Measurements from ENCODE around the gene MARCHF4.

MARCHF4 gene, protein sequence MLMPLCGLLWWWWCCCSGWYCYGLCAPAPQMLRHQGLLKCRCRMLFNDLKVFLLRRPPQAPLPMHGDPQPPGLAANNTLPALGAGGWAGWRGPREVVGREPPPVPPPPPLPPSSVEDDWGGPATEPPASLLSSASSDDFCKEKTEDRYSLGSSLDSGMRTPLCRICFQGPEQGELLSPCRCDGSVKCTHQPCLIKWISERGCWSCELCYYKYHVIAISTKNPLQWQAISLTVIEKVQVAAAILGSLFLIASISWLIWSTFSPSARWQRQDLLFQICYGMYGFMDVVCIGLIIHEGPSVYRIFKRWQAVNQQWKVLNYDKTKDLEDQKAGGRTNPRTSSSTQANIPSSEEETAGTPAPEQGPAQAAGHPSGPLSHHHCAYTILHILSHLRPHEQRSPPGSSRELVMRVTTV

DNA sequence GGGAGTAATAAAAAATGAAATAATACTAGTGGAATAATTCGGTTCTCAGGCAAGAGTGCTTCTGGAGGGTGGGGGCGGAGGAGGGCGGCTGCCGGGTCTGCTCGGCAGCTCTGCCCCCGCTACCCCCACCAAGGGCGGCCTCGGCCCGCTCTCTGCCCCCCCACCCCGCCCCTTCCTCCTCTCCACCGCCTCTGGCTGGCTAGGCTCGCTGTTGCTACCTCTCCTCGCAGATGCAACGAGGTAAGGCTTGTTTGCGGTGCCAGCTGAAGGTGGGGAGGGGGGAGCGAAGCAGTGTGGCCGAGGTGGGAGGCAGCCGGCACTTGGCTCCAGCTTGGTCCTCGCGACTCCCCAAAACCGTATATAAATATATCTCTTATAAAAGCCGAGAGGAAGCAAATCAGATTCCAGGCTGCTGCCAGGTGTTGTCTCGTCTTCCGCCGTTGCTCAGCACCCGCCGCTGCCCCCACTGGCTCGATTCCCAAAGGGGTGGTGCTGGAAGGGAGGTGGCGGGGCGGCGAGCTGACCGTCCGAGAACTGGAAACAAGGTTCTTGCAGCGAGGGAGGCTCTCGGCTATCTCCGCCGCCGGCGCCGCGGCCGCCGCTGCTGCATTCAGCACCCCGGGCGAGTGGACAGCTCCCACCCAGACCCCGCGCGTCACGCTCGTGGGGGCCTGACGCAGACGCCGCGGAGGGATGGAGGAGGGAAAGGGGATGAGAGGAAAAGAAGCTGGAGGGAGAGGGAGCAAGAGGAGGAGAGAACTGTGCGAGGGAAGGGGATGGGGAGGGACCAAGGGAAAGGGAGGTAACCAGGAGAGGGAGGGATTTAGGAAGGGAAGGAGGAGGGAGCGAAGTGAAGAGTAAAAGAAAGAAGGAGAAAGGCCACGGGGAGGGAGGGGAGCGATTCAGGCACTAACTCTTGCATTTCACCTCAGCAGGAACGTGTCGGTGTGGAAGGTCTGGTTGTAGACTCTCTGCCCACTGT lies at the start of gene MARCHF4:
MARCHF4 (minus strand) TSS at position 763 of the 982 bp plus-strand sequence. CDS start 2,223 bp downstream, outside the sequence.
- DNase-seq (peak; percentile 58 to 71), ATAC-seq (peak; percentile 59)
- Mint-ChIP-seq H3K9me3 (no peaks in the 10 kb centered on the region), H3K27ac (no peak within 1 kb of the TSS), H3K27me3 (peaks cover 72% of the 10 kb centered on the region), H3K4me1 (peaks cover 22% of the 10 kb centered on the region), H3K4me3 (peak within 1 kb of the TSS; percentile 16 to 47)

DNA sequence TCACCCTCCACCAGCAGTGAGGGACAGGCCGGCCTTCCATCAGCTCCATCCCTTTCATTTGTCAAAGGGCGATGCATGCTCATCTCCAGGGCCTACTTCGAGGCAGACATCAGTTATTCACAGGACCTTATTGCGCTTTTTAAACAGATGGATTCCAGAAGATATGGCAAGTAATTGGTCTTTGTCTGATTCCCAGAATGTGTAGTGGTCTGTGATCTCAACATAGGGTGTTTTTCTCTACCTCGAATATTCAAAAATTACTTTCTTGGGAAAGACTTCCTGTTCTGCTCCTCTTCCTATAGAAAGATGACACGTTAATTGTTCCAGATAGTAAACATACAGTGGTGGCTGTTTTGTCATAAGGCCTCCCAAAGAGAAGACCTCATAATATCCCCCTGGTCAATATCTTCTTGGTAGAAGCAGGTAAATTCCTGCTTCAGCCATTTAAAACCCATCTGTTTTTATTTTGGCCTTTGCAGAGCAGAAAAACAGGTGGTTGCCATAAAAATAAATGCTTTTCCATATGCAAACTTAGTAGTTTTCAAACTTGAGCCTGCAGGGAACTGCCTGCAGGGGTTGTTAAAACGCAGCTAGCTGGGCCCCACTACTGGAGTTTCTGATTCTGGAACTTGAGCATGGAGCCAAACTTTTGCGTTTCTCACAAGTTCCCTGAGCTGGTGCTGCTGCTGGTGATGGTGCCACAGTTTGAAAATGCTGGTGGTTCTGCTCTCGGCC lies 48.3 kb upstream of the MARCHF4 start:
- ATAC-seq (no peak), DNase-seq (no peak)
- no peaks in the 10 kb centered on the region for H3K27me3 Mint-ChIP-seq
- H3K9me3 Mint-ChIP-seq: no peaks in the 10 kb centered on the region
- peaks cover 18% of the 10 kb centered on the region for H3K4me1 Mint-ChIP-seq
- no peak overlapping the region for H3K4me3 Mint-ChIP-seq
- no peak overlapping the region for H3K27ac Mint-ChIP-seq

DNA sequence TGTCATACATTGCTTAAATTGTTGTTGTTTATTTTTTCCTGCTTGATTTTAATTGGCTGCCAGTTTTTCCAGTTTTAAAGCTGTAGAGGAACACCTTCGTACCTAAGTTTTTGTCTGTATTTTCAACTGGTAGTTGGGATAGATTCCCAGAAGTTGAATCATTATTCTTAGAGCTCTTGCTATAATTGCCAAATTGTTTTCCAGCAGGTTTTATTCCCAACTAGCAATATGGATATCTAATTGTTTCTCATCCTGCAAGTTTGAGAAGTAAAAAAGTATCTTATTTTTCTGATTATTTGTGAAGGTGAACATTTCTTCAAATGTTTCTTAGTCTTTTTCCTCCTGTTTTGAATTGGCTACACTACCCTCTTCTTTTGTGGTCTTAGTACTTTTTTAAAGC lies 46.7 kb upstream of the MARCHF4 start:
- Mint-ChIP-seq H3K9me3 (no peaks in the 10 kb centered on the region), H3K27ac (no peak overlapping the region), H3K4me3 (no peak overlapping the region), H3K27me3 (no peaks in the 10 kb centered on the region), H3K4me1 (peaks cover 18% of the 10 kb centered on the region)
- ATAC-seq (no peak), DNase-seq (no peak)

DNA sequence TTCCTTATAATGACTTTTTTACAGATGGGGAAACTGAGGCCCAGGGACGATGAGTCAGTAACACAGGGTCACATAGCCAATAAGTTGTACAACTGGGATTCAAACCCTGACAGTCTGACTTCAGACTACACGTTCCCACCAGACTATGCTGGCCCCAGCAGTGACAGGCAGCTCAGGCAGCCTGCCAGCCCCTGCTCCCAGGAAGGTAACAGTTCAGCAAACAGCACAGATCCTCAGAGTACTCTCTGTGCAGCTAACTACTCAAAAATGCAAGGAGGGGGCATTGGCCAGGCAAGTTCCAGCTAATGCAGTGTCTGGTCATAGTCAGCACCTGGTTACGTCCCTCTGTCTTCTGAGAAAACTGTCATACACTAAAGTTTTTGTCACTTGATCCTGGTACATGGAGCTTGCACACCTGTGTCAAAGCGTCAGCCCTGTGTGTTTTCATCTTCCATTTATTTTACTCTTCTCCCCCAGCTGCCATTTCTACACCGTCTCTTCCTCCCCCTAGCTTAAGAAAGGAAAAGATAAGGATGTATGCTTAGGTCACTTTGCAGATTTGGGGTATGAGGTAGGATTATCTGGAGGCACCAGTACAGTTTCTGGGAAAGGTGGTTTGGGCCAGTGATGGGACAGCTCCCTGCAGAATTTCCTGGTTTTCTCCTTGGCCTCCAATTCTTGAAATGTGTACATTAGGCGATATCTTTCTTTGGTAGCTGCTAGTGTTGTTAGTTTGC lies 44.5 kb upstream of the MARCHF4 start:
- no peak overlapping the region for H3K27ac Mint-ChIP-seq
- no peak for ATAC-seq
- H3K27me3 Mint-ChIP-seq: no peaks in the 10 kb centered on the region
- H3K9me3 Mint-ChIP-seq: no peaks in the 10 kb centered on the region
- H3K4me1 Mint-ChIP-seq: peaks cover 32% of the 10 kb centered on the region
- DNase-seq: no peak
- no peak overlapping the region for H3K4me3 Mint-ChIP-seq

DNA sequence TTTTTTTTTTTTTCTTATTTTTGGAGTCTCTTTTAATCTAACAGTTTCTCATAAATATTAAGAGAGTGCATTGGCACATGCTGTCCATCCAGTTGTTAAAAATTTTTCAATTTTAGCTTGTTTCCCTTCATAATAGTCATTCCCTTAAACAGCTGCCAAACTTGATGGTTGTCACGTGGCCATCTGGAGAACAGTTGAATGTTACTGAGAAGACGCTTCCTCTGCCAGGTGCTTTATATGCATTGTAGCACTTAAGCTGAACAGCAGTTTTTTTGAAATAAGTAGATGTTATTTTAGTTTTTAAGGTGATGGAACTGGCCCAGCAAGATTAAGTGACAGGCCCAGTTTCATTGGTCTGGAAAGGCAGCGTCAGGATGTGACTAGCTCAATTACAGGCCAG lies 43.3 kb upstream of the MARCHF4 start:
- no peak overlapping the region for H3K27ac Mint-ChIP-seq
- H3K4me3 Mint-ChIP-seq: no peak overlapping the region
- no peaks in the 10 kb centered on the region for H3K9me3 Mint-ChIP-seq
- no peaks in the 10 kb centered on the region for H3K27me3 Mint-ChIP-seq
- no peak for ATAC-seq
- no peak for DNase-seq
- H3K4me1 Mint-ChIP-seq: peaks cover 34% of the 10 kb centered on the region

DNA sequence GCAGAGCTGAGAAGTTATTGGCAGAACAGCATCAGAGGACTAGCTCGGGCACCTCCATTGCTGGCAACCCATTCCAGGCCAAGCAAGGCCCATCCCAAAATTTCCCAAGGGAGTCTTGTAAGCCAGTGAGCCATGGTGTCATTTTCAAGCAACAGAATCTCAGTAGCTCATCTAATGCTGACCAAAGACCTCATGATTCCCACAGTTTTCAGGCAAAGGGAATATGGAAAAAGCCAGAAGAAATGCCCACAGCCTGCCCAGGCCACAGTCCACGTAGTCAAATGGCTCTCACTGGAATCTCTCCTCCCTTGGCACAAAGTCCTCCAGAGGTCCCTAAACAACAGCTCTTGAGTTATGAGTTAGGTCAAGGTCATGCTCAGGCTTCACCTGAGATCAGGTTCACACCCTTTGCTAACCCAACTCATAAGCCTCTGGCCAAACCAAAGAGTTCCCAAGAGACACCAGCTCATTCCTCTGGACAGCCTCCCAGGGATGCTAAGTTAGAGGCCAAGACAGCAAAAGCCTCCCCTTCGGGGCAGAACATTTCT lies 42.6 kb upstream of the MARCHF4 start:
- DNase-seq (no peak), ATAC-seq (no peak)
- no peak overlapping the region for H3K4me3 Mint-ChIP-seq
- H3K27ac Mint-ChIP-seq: no peak overlapping the region
- peaks cover 29% of the 10 kb centered on the region for H3K4me1 Mint-ChIP-seq
- no peaks in the 10 kb centered on the region for H3K9me3 Mint-ChIP-seq
- H3K27me3 Mint-ChIP-seq: no peaks in the 10 kb centered on the region

DNA sequence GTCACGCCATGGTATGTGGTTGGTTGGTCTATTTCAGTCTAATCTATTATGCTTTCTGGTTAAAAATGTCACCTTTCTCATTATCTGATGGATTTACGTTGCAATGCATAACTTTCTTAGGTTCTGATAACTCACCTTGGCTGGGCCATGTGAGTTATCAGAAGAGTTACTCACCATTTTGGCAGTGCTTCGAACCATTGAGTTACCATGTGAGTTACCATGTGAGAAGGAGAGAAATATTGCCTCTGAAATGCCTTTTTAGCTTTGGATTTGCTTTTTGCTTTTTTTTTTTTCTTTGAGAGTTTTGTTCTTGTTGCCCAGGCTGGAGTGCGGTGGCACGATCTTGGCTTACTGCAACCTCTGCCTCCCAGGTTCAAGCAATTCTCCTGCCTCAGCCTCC lies 41.6 kb upstream of the MARCHF4 start:
- ATAC-seq: no peak
- Mint-ChIP-seq H3K4me1 (peaks cover 29% of the 10 kb centered on the region), H3K27ac (no peak overlapping the region), H3K9me3 (no peaks in the 10 kb centered on the region), H3K27me3 (no peaks in the 10 kb centered on the region), H3K4me3 (peak overlapping the region in 1 of 2 donors; percentile 94)
- no peak for DNase-seq

DNA sequence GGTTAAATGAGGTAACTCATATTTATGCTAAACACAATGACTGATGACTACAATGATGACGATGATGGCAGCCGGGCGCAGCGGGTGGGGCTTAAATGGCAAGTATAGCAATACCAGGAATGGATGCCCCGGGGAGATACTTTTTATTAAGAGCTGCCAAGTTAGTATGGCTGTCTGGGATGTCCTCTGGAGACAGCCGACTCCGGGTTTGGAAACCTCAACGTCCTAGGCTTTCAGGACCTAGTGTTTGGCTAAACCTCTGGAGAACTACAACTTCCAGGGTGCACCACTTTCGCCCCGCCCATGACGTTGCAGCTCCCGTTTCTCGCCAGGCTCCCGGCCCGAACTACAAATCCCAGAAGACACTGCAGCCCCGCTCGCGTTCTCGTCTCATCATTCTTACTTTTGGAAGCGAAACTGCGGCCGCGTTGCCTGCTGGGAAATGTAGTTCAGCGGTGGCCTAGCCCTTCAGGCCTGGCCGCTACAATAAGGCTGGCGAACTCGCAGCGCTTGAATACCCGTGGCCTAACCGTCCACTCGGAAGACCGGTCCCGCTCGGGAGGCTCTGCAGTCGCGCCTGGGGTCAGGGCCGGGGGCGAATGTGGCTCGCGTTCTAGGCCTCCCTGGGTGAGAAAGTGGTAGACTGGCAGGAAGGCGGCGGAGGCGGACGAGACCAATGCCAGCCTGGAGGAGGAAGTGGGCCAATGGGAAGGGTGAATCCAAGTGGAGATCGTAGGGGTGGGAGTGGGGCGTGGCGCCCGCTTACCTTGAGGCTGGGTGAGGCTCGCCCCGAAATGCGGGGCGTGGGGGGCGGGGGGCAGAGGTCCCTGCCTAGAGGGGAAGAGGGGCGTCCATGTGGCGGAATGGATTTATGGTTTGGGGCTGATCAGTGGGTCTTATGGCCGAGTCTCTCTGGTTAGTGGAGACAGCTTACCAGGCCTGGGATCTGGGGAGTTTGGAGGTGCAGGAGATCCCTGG lies 40.0 kb upstream of the MARCHF4 start, which contains the start of gene SMARCAL1:
SMARCAL1 (plus strand) TSS at position 463 of the 978 bp plus-strand sequence. CDS start 2,221 bp downstream, outside the sequence.
- H3K27ac Mint-ChIP-seq: peak within 1 kb of the TSS; percentile 98 to 99
- H3K27me3 Mint-ChIP-seq: no peaks in the 10 kb centered on the region
- ATAC-seq (peak; percentile 93), DNase-seq (peak; percentile 98 to 99)
- H3K4me1 Mint-ChIP-seq: peaks cover 21% of the 10 kb centered on the region
- peak within 1 kb of the TSS; percentile 94 to 99 for H3K4me3 Mint-ChIP-seq
- H3K9me3 Mint-ChIP-seq: no peaks in the 10 kb centered on the region

DNA sequence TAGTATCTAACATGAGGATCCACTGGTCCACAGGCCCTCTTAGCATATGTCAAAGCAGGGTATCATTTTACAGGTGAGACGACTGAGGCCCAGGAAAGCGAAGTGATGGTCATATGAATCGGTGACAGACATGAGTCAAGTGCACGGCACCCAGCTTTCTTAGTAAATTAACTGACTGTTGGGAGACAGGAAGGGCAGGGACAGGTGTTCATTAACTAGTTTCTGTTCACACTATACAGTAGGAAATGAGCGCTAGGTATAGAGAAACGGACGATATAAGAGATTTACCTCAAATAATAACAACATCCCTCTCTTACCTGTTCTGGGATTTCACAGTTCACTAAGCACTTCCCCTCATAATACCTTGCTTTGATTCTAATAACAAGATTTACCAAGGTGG lies 38.3 kb upstream of the MARCHF4 start:
- no peak overlapping the region for H3K4me3 Mint-ChIP-seq
- no peaks in the 10 kb centered on the region for H3K27me3 Mint-ChIP-seq
- no peak overlapping the region for H3K27ac Mint-ChIP-seq
- ATAC-seq (no peak), DNase-seq (no peak)
- no peaks in the 10 kb centered on the region for H3K9me3 Mint-ChIP-seq
- peaks cover 21% of the 10 kb centered on the region for H3K4me1 Mint-ChIP-seq

DNA sequence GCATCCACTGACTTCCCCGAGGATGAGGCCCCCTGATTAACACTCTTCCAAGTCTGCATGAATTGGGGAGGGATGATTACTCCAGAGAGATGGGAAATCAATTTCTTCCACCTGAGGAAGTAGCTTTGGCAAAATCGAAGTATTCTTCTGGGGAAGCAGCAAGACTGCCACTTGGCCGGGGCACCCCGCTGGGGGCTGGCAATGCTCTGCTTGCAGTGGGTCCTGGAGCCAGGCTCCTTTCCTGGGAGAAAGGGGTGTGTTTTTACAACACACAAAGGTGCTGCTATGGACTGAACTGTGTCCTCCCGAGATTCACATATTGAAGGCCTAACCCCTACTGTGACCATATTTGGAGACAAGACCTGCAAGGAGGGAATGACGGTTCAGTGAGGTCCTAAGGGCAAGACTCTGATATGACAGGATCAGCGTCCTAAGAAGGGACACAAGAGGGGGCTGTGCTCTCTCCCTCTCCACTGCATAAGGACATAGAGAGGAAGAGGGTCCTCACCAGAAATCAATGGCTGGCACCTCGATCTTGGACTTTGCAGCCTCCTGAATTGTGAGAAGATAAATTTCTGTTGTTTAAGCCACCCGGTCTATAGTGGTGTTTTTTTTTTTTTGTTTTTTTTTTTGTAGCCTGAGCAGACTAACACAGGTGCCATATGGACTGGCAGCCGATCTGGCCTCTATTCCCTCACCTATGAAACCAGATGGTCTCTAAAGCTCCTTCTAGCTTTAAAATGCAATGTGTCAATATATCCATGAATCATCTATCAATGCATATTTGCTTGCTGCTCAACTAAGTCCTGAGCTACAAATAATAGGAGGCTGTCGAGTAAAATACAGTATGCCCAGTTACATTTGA lies 36.4 kb upstream of the MARCHF4 start:
- DNase-seq (no peak), ATAC-seq (no peak)
- no peak overlapping the region for H3K4me3 Mint-ChIP-seq
- no peaks in the 10 kb centered on the region for H3K9me3 Mint-ChIP-seq
- H3K27me3 Mint-ChIP-seq: no peaks in the 10 kb centered on the region
- H3K27ac Mint-ChIP-seq: no peak overlapping the region
- H3K4me1 Mint-ChIP-seq: peaks cover 19% of the 10 kb centered on the region

DNA sequence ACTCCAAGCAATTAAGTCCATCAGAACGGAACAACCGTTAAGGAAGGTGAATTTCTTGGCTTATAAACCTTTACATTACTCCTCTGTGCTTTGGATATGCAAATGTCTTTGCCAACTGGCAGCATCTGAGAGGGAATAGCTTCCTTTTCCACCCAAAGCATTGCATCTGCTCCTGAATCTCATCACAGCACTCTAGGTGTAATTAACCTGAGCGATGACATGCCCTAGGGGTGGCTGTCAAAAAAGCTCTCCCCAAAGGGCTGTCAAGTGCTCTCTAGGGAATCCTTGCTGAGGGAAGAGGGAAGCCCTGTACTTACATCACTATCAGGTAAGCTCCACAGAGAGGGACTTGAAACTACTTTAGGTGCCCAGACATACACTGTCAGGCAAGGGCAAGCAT lies 34.5 kb upstream of the MARCHF4 start:
- DNase-seq (no peak), ATAC-seq (no peak)
- H3K4me1 Mint-ChIP-seq: peaks cover 3% of the 10 kb centered on the region
- H3K27ac Mint-ChIP-seq: no peak overlapping the region
- H3K4me3 Mint-ChIP-seq: no peak overlapping the region
- no peaks in the 10 kb centered on the region for H3K9me3 Mint-ChIP-seq
- no peaks in the 10 kb centered on the region for H3K27me3 Mint-ChIP-seq

DNA sequence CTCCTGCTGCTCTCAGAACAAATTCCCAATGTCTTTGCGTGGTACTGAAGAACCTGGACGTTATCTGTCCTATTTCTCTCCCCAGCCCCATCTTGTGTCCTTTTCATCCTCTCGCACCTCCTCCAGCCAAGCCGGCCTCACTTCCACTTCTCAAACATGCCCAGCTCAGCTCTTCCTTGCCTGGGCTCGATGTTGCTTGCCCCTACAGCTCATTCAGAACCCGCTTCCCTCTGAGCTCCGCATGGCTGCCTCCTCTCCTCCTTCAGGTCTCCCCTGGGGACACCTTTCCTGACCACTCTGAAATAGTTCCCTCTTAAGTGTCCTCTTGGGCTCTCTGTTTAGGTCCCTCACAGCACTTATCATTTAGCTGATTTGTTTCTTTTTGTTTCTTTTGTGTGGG lies 33.3 kb upstream of the MARCHF4 start:
- DNase-seq: no peak
- no peak for ATAC-seq
- Mint-ChIP-seq H3K27ac (peak overlapping the region in 1 of 2 donors; percentile 23), H3K9me3 (no peaks in the 10 kb centered on the region), H3K4me3 (no peak overlapping the region), H3K4me1 (no peaks in the 10 kb centered on the region), H3K27me3 (no peaks in the 10 kb centered on the region)
